ENCODE data around the gene AGBL4.

AGBL4 gene

GRCh38 chr1:48870596-48870995 lies 1153.2 kb downstream of the AGBL4 start:
- DNase-seq = no peak

GRCh38 chr1:48869116-48869893 lies 1154.4 kb downstream of the AGBL4 start:
- no peak for DNase-seq

DNA sequence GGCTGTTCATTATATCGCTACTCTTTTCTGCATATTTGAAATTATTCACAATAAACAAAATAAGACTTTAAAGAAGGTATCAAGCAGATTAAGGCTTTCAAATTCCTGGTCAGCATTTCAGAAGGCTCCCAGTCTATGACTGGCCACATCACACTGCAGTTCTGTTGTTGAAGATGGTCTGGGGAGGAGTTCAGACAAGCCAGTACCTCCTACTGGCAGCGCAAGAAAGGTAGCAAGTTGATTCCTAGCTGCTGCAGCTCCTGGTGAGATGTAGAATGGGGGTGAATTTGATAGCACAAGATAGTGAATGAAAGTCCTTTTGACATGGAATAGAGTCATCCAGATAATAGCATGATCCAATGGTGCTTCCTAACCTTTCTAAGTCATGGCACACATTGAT lies 1158.8 kb downstream of the AGBL4 start:
- no peak for DNase-seq

DNA sequence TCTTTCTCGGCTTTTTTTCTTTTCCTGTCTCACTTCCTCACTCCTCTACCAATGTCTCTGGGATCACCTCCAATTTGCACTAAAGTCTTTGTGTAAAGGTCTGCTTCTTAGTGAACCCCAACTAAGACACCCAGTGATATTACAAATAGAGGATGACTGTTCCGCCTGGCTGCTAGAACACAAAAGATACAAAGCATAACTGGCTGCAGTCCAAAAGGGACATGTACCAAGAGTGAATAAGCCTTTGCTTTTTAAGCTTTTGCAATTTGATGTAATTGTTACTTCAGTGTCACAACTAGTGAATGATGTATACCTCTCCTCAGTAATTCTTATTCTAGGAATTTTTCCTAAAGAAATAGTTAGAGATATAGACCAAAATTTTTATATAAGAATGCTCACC lies 1164.3 kb downstream of the AGBL4 start:
- DNase-seq = no peak

GRCh38 chr1:48858200-48858920 lies 1165.4 kb downstream of the AGBL4 start:
- no peak for DNase-seq

DNA sequence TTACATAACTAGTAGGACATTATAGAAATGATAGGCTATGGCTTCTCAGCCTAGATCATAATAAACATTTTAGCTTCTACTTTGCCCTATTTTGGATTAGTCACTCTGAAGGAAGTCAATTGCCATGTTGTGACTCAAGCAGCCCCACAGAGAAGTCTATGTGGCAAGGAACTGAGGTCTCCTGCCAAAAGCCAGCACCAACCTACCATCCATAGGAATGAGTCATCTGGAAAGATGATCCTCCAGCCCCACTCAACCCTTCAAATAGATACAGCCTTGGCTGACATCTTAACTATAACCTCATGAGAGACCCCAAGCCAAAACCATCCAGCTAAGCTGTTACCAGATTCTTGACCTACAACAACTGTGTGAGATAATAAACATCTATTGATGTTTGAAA lies 1170.7 kb downstream of the AGBL4 start:
- DNase-seq = no peak

DNA sequence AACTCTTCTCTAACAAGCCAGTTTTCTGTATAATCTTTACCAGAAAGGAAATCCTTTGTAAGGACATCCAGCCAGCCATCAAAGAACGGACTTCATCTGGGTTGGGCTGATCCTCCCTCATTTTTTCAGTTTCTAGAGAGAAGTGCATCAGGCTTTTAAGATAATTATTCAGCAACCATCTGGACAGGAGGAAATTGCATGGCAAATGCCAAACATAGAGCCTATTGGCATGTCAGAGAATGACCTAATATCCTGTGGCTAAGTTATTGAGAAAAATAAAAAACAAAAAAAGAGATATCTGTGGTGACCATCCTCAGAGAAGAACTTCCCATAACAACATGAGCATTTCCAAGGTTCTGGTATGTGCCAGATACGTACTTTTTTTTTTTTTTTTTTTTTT lies 1172.1 kb downstream of the AGBL4 start:
- no peak for DNase-seq

DNA sequence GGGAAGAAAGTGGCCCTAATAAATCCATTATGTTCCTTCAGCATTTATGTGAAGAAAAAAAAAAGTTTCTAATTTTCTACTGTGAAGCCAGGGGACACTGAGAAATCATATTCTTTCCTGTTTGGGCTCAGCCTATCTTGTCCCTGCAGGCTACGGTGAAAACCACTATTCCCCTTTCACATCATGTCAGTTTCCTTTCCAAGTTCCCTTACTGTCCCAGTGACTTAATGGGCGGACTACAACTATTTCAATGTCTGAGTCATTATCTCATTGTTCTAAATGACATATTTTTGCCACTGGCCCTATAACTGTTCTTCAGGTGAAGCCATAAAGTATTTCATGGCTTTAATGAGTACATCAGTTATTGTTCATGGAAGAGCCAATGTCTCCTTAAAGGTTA lies 1175.7 kb downstream of the AGBL4 start:
- DNase-seq = no peak

DNA sequence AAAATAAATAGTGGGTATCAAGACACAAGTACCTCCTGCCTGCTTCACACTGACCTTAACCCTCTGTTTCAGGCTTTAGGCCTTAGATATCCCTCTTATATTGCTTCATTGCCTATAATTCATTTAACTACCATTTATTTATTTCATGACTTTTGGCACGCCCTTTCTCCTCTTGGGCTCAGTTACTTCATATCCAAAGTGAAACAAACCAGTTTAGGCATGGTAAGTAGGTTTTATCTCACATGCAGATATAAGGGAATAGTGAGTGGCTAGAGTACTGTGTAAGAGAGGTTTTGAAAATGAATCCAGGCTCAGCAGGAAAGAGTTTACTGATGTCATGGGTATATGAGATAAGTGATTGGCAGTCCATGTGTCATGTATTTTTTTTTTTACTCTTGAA lies 1177.3 kb downstream of the AGBL4 start:
- no peak for DNase-seq

- DNase-seq = no peak
Observed at GRCh38 chr1:48844187-48844586, 1179.6 kb downstream of the AGBL4 start.

DNA sequence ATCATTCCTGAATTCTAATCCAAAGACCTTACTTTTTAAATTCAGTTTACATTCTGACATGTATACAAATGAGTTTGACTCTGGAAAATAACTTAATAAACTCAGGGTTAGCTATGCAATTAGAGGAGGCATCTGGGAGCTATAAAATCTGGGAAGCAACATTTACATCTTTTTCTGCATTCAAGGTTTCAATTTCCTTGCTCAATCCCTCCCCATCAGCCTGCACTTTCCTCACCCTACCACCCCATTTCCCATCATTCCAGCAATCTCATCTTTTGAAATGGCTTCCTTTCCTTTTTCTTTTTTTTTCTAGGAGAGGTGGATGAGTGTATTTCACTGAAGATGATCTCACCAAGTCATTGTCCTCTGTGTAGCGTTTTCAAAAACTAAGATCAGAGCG lies 1181.8 kb downstream of the AGBL4 start:
- no peak for DNase-seq

DNA sequence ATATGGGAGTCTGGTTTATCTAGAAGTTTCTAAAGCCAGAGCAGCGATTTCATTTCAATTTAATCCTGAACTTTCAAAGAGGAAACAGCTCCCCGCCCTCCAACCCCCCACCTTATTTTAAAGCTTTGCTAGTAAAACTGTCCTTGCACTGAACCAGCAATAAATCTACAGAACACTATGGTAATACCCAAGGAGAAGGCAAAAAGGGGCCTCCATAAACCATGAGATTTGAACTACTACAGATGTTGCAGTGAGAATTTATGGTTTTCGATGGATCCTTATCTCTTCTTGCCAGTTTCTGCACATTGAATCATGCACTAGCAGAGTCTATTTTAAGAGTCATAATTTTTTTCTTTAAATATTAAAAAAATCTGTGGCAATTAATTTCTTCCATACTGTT lies 1182.3 kb downstream of the AGBL4 start:
- no peak for DNase-seq

DNA sequence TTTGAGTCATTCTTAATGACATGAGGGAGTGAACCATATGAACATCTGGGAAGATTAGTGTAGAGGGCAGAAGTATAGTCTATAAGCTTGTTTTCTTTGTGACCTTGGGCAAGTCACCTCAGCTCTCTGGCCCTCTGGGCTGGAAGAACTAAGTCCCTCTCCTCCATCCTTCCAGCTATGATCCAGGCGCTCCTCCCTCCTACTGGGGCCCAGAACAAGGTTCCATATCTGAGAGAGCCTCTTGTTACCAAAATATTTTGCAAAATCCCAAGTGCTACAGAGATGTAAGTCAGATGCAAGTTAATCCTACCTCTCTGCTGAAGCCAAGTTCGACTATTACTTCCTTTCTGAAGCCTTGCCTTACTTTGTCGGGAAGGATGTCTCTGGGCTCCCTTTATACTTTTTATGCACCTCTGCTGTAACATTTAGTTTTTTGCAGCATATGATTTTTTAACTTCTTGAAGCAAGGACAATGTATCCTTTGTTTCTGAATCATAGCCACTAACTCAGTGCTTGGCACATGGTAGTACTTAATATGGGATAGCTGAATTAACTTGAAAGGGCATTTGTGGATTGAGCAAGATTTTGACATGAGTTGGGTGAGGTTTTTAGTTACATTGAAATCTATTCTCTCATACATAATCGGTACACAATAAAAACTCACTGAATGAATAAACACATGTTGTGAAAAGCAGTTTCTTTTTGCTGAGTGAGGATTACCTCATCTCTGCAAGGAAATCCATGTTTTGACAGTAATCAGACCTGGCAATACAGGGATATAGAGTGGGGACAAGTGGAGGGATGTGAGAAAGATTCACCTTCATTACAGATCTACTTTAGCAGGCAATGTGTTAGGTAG lies 1192.4 kb downstream of the AGBL4 start:
- no peak for DNase-seq

- no peak for DNase-seq
Observed at GRCh38 chr1:48830715-48831114, 1193.0 kb downstream of the AGBL4 start.

GRCh38 chr1:48829446-48829845 lies 1194.3 kb downstream of the AGBL4 start:
- DNase-seq = no peak

- DNase-seq = no peak
Observed at GRCh38 chr1:48823168-48823567, 1200.6 kb downstream of the AGBL4 start.

GRCh38 chr1:48820491-48820890 lies 1203.3 kb downstream of the AGBL4 start:
- no peak for DNase-seq

DNA sequence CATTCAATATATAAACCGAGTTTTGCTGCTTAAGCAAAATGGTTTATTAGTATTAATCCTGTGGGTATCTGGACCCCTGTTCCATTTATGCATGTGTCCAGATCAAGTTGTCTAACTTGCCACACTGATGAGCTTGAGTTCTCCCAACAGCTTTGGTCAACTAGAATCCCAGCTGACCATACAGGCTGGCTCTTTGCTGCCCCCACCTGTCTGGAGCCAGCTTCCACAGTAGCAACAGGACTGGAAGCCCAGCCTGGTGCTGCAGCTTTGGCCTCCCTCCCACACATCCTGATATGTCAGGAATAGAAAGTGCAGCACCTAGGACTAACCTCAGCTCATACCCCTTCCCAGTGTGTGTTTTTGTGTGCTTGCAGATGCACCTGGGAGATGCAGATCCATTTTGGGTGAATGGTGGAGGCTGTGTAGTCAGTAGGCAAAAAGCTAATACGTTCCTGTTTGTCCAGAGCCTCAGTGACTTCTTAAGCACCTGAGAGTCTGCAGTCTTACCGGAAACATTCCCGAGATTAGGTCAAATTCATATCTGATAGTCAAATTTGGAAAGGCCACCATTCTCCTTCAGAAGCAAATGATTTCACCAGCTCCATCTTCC lies 1206.1 kb downstream of the AGBL4 start:
- peak; percentile 13 for DNase-seq

- no peak for DNase-seq
Observed at GRCh38 chr1:48810740-48811139, 1213.0 kb downstream of the AGBL4 start.

- no peak for DNase-seq
Observed at GRCh38 chr1:48808496-48808895, 1215.3 kb downstream of the AGBL4 start.

DNA sequence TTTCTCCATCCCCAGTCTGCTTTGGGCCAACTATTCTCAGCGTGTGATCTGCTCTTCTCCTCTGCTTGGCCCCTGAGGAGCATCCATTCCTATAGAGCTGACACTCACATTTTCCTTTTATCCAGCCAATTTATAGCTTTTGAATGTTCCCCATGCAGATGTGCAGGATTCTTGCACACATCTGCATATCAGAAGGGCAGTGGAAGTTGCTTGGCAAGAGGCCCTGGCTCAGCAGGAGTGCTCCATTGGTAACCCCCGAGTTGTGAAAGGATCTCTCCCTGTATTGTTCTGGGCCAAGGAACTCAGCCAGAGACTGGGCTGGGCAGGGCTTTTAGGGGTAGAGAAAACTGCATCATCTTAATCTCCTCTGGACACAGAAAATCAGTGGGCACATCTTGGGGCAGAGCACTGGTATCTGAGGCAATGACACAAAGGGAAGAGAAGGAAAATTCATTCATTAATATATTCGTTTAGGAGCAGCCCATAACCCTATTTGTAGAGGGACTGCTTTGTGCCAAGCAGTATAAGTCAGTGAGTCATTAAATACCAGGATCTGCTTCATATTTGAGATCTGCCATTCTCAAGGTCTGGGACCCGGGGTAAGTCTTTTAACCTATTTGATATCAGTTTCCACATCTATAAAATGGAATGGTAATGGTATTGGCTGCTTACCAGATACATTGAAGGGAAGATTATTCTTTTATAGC lies 1216.0 kb downstream of the AGBL4 start:
- DNase-seq = no peak

DNA sequence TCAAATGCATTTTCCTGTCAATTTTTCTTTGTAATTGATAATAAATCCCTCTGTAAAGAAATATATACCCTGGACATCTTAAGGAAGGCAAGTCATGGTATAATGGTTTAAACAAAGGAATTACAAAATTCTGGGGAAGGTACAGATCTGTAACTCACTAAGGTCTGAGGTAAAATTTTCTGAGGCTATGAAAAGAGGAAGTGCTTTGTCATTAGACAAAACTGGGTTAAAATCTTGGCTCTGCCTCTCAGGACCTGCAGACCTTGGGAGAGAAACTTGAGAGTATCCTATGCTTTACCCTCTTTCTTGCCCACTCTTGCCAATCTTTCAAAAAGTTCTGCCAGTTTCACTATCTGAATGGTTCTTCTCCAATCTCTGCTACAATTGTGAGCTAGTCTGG lies 1220.3 kb downstream of the AGBL4 start:
- DNase-seq = no peak

GRCh38 chr1:48794816-48795215 lies 1228.9 kb downstream of the AGBL4 start:
- DNase-seq = no peak

Measured in NK-92 treated with Interleukin-12 subunit alpha and Interleukin-12 subunit beta, amount 100 ng/mL, for 24 hours (cell line).